ENCODE measurements around the gene KDF1. TPM values are rescaled to one million over a fixed set of nuclear protein-coding genes. Genes with fewer than 3 reads are reported as not detected.
A peak's percentile ranks its signal among the peaks of the same experiment; 100 is the strongest.

KDF1 gene
- polyA plus RNA-seq, 1 of the 3 experiments (the other 2 are of a cell fraction) = not detected

GRCh38 chr1:26994020-26994786 lies 33.9 kb upstream of the KDF1 start:
- TF ChIP-seq MAX (IDR thresholded peaks at IDR 0.05; ENCODE audit: low read depth) = peak; percentile 20; the same call in 1 of the 2 replicates
- TF ChIP-seq RAD21 (IDR thresholded peaks at IDR 0.05; ENCODE audit: low read length) = no peak
- 0 out of 2 replicates have a peak, but pooled peaks have one; percentile 2 for TF ChIP-seq MXI1 (IDR thresholded peaks at IDR 0.05; ENCODE audit: low read depth, low read length)
- no peak for TF ChIP-seq USF2 (IDR thresholded peaks at IDR 0.05; ENCODE audit: borderline replicate concordance, low read depth, low read length)
- TF ChIP-seq RXRA (IDR thresholded peaks at IDR 0.05; ENCODE audit: borderline replicate concordance, low read depth) = no peak
- Histone ChIP-seq H3K4me2 (peak overlapping the region; percentile 96), H3K9ac (peak overlapping the region; percentile 60), H3K27ac (ENCODE audit: low read depth in 2 of 2, low read length in 1 of 2) (no peak overlapping the region), H3K79me2 (ENCODE audit: insufficient read depth) (peaks cover 5% of the 10 kb centered on the region), H3K36me3 (replicated peaks in 1 of 2; ENCODE audit: control insufficient read depth in 1 of 2, insufficient read depth in 2 of 2, low read length in 1 of 2) (no peaks in the 10 kb centered on the region), H2AFZ (ENCODE audit: low read depth) (peak overlapping the region; percentile 76; the same call in 1 of the 2 replicates), H4K20me1 (ENCODE audit: insufficient read depth) (no peaks in the 10 kb centered on the region; the same call in 1 of the 2 replicates), H3K4me1 (ENCODE audit: control insufficient read depth in 1 of 2, insufficient read depth in 2 of 2, low read depth in 1 of 2, low read length in 1 of 2) (peaks cover 12 to 17% of the 10 kb centered on the region in 2 experiments; a peak in 2 of 4 replicates), H3K27me3 (ENCODE audit: insufficient read depth) (no peaks in the 10 kb centered on the region), H3F3A (replicated peaks; ENCODE audit: insufficient read depth) (peaks cover 10% of the 10 kb centered on the region), H3K9me3 (no peaks in the 10 kb centered on the region), H3K4me3 (ENCODE audit: low read depth in 2 of 2, low read length in 1 of 2) (peak overlapping the region; percentile 48 to 71), H3K9me2 (no peaks in the 10 kb centered on the region)
- peak; percentile 81 for DNase-seq
- WGBS (ENCODE audit: low lambda C conversion rate) = no CpG with 5 or more reads among the region's 97 CpGs
- POLR2A ChIA-PET = interaction anchor here (0.9 to 1.3 kb wide), 2 partner anchors 161 to 372 kb away, joined by 3 to 4 read pairs; partner anchors contain the start of gene SLC9A1
- CTCF ChIA-PET = interaction anchor here (0.6 to 2.9 kb wide), 8 partner anchors 11 to 613 kb away, joined by 3 to 18 read pairs (median 4); partner anchors contain the start of gene SLC9A1

- H3K27me3 ChIP-seq (ENCODE audit: insufficient read depth) = no peaks in the 10 kb centered on the region
- H3K9me2 ChIP-seq = no peaks in the 10 kb centered on the region
- H3K9me3 ChIP-seq = no peaks in the 10 kb centered on the region
- ChIA-PET POLR2A (interaction anchor here (1.3 kb wide), 1 partner anchor 161 kb away, joined by 3 read pairs; the partner anchor contains the start of gene SLC9A1), CTCF (interaction anchor here (1.3 to 2.9 kb wide), 3 partner anchors 26 to 104 kb away, joined by 4 to 18 read pairs (median 12); no protein-coding TSS in a partner anchor)
- H2AFZ ChIP-seq (ENCODE audit: low read depth) = peak within 1 kb of the TSS; percentile 76
- H3K4me3 ChIP-seq (ENCODE audit: low read depth in 2 of 2, low read length in 1 of 2) = peak within 1 kb of the TSS; percentile 48 to 71
- H3K4me1 ChIP-seq (ENCODE audit: control insufficient read depth in 1 of 2, insufficient read depth in 2 of 2, low read depth in 1 of 2, low read length in 1 of 2) = peaks cover 9 to 12% of the 10 kb centered on the region in 2 experiments; a peak in 2 of 4 replicates
- 0% methylated on average over 4 of the region's 61 CpGs for WGBS (ENCODE audit: low lambda C conversion rate)
- peaks cover 3% of the 10 kb centered on the region for H3F3A ChIP-seq (replicated peaks; ENCODE audit: insufficient read depth)
- peak within 1 kb of the TSS; percentile 60 for H3K9ac ChIP-seq
- H4K20me1 ChIP-seq (ENCODE audit: insufficient read depth) = no peaks in the 10 kb centered on the region; the same call in 1 of the 2 replicates
- no peaks in the 10 kb centered on the region for H3K36me3 ChIP-seq (replicated peaks in 1 of 2; ENCODE audit: control insufficient read depth in 1 of 2, insufficient read depth in 2 of 2, low read length in 1 of 2)
- peak; percentile 97 for DNase-seq
- H3K27ac ChIP-seq (ENCODE audit: low read depth in 2 of 2, low read length in 1 of 2) = no peak within 1 kb of the TSS
- TF ChIP-seq EZH2phosphoT487 (IDR thresholded peaks at IDR 0.05; ENCODE audit: borderline replicate concordance, low read depth) (no peak), POLR2AphosphoS5 (IDR thresholded peaks at IDR 0.05; ENCODE audit: low read depth, low read length) (peak; percentile 44; the same call in 1 of the 2 replicates), MXI1 (IDR thresholded peaks at IDR 0.05; ENCODE audit: low read depth, low read length) (0 out of 2 replicates have a peak, but pooled peaks have one; percentile 9), PBX3 (IDR thresholded peaks at IDR 0.05) (peak; percentile 91), RXRA (IDR thresholded peaks at IDR 0.05; ENCODE audit: borderline replicate concordance, low read depth) (no peak)
- peak within 1 kb of the TSS; percentile 96 for H3K4me2 ChIP-seq
- H3K79me2 ChIP-seq (ENCODE audit: insufficient read depth) = peaks cover 5% of the 10 kb centered on the region
These were observed 33.2 kb upstream of the KDF1 start, which contains the start of gene TRNP1 for GRCh38 chr1:26993237-26994019. TRNP1 (plus strand) TSS chr1:26993692; CDS start chr1:26993787, 95 bp downstream.
